ENCODE results near the gene MAP4K3. TPM values are rescaled to one million over a fixed set of nuclear protein-coding genes. Genes with fewer than 3 reads are reported as not detected.

The MAP4K3 gene
- total and polyA plus RNA-seq, 2 of the 8 experiments (the other 6 are each of a cell fraction or from before 2014, with no cell fraction given) = 11.4 to 63.0 TPM

DNA sequence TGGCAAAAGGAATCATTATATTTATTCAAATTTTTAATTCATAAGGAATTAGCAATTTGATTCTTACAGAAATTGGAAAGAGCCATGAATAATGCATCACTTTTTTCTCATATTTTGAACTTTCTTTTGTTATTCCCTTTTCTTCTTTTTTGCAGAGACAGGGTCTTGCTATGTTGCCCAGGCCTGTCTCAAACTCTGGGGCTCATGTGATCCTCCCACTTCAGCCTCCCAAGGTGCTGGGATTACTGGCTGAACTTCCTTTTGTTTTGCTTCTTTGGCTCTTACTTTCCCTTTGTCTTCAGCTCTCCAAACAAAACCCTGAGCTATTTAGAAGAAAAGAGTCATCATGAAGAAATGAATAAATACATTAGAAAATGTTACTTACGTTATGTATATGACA, 224.1 kb downstream of the MAP4K3 start:
- Histone ChIP-seq H3K4ac (replicated peaks; ENCODE audit: insufficient read length, low read depth, low read length) (no peak overlapping the region), H2AK5ac (ENCODE audit: low read depth, low read length) (no peak overlapping the region), H3K79me2 (ENCODE audit: control insufficient read depth in 1 of 2, insufficient read depth in 2 of 2, low read length in 2 of 2) (no peaks in the 10 kb centered on the region), H2BK12ac (ENCODE audit: low read depth, low read length) (no peak overlapping the region), H3K36me3 (ENCODE audit: control insufficient read depth in 2 of 4, insufficient read depth in 4 of 4, low read length in 3 of 4) (no peaks in the 10 kb centered on the region), H3K4me1 (replicated peaks in 1 of 4; ENCODE audit: control insufficient read depth in 3 of 4, insufficient read depth in 4 of 4, low read length in 3 of 4) (no peaks in the 10 kb centered on the region), H3K56ac (replicated peaks; ENCODE audit: insufficient read length, low read depth, low read length) (no peak overlapping the region), H3K4me3 (ENCODE audit: extremely low read depth in 1 of 4, insufficient read depth in 2 of 4, low read depth in 3 of 4, low read length in 4 of 4) (no peak overlapping the region), H2AFZ (ENCODE audit: low read length) (no peak overlapping the region), H2BK15ac (ENCODE audit: low read length) (no peak overlapping the region), H4K8ac (ENCODE audit: extremely low read depth, insufficient read depth, low read length) (no peak overlapping the region), H3K9me3 (ENCODE audit: insufficient read depth in 2 of 2, low read depth in 1 of 2, low read length in 1 of 2) (no peaks in the 10 kb centered on the region), H3K9ac (replicated peaks in 1 of 4; ENCODE audit: extremely low read depth in 1 of 4, low read depth in 3 of 4, low read length in 3 of 4) (no peak overlapping the region), H3K27me3 (replicated peaks in 1 of 4; ENCODE audit: control insufficient read depth in 3 of 4, extremely low read depth in 1 of 4, insufficient read depth in 3 of 4, low read length in 3 of 4) (no peaks in the 10 kb centered on the region), H3K14ac (ENCODE audit: insufficient read length) (no peak overlapping the region), H3K79me1 (ENCODE audit: low read depth, low read length) (no peaks in the 10 kb centered on the region), H3K18ac (ENCODE audit: extremely low read depth, low read length) (no peak overlapping the region), H4K91ac (replicated peaks; ENCODE audit: insufficient read length, low read length) (no peak overlapping the region), H4K20me1 (replicated peaks in 1 of 2; ENCODE audit: control insufficient read depth in 1 of 2, insufficient read depth in 2 of 2, low read length in 2 of 2) (no peaks in the 10 kb centered on the region), H4K5ac (ENCODE audit: insufficient read length, low read depth, low read length) (no peak overlapping the region), H3K23ac (ENCODE audit: insufficient read length) (no peak overlapping the region), H2BK5ac (ENCODE audit: low read depth, low read length) (no peak overlapping the region), H2BK120ac (replicated peaks; ENCODE audit: low read depth, low read length) (no peak overlapping the region), H3K4me2 (ENCODE audit: insufficient read depth in 1 of 2, low read depth in 2 of 2, low read length in 2 of 2) (no peak overlapping the region), H3K23me2 (ENCODE audit: low read depth, low read length) (no peaks in the 10 kb centered on the region), H2BK20ac (ENCODE audit: low read length) (no peak overlapping the region), H3K27ac (ENCODE audit: low read depth, low read length) (no peak overlapping the region)
- ChIA-PET POLR2A (ENCODE audit: partially characterized antibody) (no interaction called here), CTCF (ENCODE audit: partially characterized antibody) (no interaction called here)
- WGBS, 2 experiments (ENCODE audit: extremely low coverage in 1 of 2, insufficient coverage in 1 of 2, insufficient read length in 1 of 2, insufficient replicate concordance in 2 of 2, low coverage in 1 of 2, low lambda C conversion rate in 2 of 2, missing lambda C conversion rate in 1 of 2) = 96% methylated on average over 1 of the region's 1 CpG; no CpG with 5 or more reads in 1 of the 2 experiments
- FAIRE-seq (no peak), DNase-seq (ENCODE audit: low read depth in 1 of 2, low spot score in 2 of 2) (no peak)
- TF ChIP-seq POLR2AphosphoS5 (IDR thresholded peaks at IDR 0.05; ENCODE audit: low read depth, low read length) (no peak), SIRT6 (IDR thresholded peaks at IDR 0.05; ENCODE audit: low read length) (no peak), KDM4A (IDR thresholded peaks at IDR 0.05; ENCODE audit: low read depth, low read length, severe bottlenecking) (no peak), RAD21 (IDR thresholded peaks at IDR 0.05 in 1 of 2, conservative IDR thresholded peaks at IDR 0.05 in 1 of 2; ENCODE audit: low read depth in 2 of 2, low read length in 2 of 2) (no peak), EP300 (IDR thresholded peaks at IDR 0.05; ENCODE audit: borderline replicate concordance in 1 of 2, low read depth in 2 of 2, low read length in 2 of 2) (no peak), EGR1 (IDR thresholded peaks at IDR 0.05; ENCODE audit: borderline replicate concordance, low read depth, low read length) (no peak), RNF2 (IDR thresholded peaks at IDR 0.05; ENCODE audit: borderline replicate concordance, low read depth, low read length, missing control alignments, poor library complexity, severe bottlenecking) (no peak), CEBPB (IDR thresholded peaks at IDR 0.05; ENCODE audit: low read depth, low read length) (no peak), TAF7 (optimal IDR thresholded peaks at IDR 0.05; ENCODE audit: borderline replicate concordance, low read depth, low read length) (no peak), TCF12 (IDR thresholded peaks at IDR 0.05; ENCODE audit: low read depth, low read length) (no peak), RFX5 (IDR thresholded peaks at IDR 0.05; ENCODE audit: borderline replicate concordance, low read depth, low read length) (no peak)
